Uterus (tissue), 4 donors: Measurements from ENCODE around the gene ADAMTSL2. TPM values are rescaled to one million over a fixed set of nuclear protein-coding genes. Genes with fewer than 3 reads are reported as not detected.

ENCODE experiments used
- DNase-seq, 2 donors: peaks; one replicate each; pipeline ENCODE4 v3.0.0-alpha.2; 2019 to 2020
- H3K27ac ChIP-seq, 2 donors: fragments of 200-600 bp; sonication (generic); 1 replicate in 1 of 2; 2 replicates in 1 of 2; pipeline ENCODE4 v1.5.1; 2016 to 2018
- H3K27me3 ChIP-seq, 2 donors: fragments of 200-600 bp; sonication (generic); one replicate each; pipeline ENCODE4 v1.5.1; 2018 to 2019; ENCODE audit warnings: control low read depth in 1 of 2
- H3K36me3 ChIP-seq, 2 donors: fragments of 200-600 bp; sonication (generic); one replicate each; pipeline ENCODE4 v1.5.1; 2019; ENCODE audit warnings: control low read depth in 1 of 2
- H3K4me1 ChIP-seq, 2 donors: fragments of 200-600 bp; sonication (generic); one replicate each; pipeline ENCODE4 v1.5.1; 2018 to 2019; ENCODE audit warnings: control low read depth in 1 of 2
- H3K4me3 ChIP-seq, 2 donors: fragments of 200-600 bp; sonication (generic); 1 replicate in 1 of 2; 2 replicates in 1 of 2; pipeline ENCODE4 v1.5.1; 2018 to 2019; ENCODE audit warnings: mild to moderate bottlenecking in 1 of 2
- H3K9me3 ChIP-seq, 2 donors: fragments of 200-600 bp; sonication (generic); one replicate each; pipeline ENCODE4 v1.5.1; 2019; ENCODE audit warnings: control low read depth in 1 of 2
- CTCF ChIP-seq, 4 experiments: fragments of 200-600 bp in 2 of 4; fragments of 450-650 bp in 2 of 4; sonication (generic) in 2 of 4; IDR thresholded peaks; one replicate each; pipeline ENCODE4 v1.5.1; 2016 to 2019; ENCODE audit warnings: antibody characterized with exemption in 4 of 4, mild to moderate bottlenecking in 2 of 4, moderate library complexity in 1 of 4
- POLR2A ChIP-seq, 2 donors: fragments of 450-650 bp; IDR thresholded peaks; one replicate each; pipeline ENCODE4 v1.6.1; 2016; ENCODE audit warnings: antibody characterized with exemption in 2 of 2, mild to moderate bottlenecking in 1 of 2, moderate library complexity in 1 of 2
- intact Hi-C: fragments of 100-400 bp; cut with DNase I; formaldehyde crosslinking; loops from one replicate; pipeline ENCODE4 v1.15.1; 2023; ENCODE audit warnings: low total_unique reads
- total RNA-seq, 4 donors: library from RNA; depleted of rRNA in 3 of 4; stranded (reverse); fragments of >200 nt in 3 of 4; gene quantifications; one replicate each; pipeline versions ENCODE4 v1.1.0 to v1.2.4, GENCODE V29; 2014 to 2023
- donor health status: DM: yes; HTN: yes; CAD: no.

The ADAMTSL2 gene
- total RNA-seq, 4 donors from 2014 or later, result 0.26 to 3.0 (median 2.4) TPM; not detected in 1

GRCh38 chr9:133521122-133522072 lies 13.1 kb upstream of the ADAMTSL2 start:
- DNase-seq, result no peak
- Histone ChIP-seq H3K27ac (no peak overlapping the region), H3K9me3 (no peaks in the 10 kb centered on the region), H3K4me1 (peaks cover 0 to 2% of the 10 kb centered on the region in 2 donors), H3K27me3 (no peaks in the 10 kb centered on the region), H3K36me3 (no peaks in the 10 kb centered on the region), H3K4me3 (no peak overlapping the region)
- intact Hi-C loops, result no loop called here
- no peak for TF ChIP-seq POLR2A (IDR thresholded peaks at IDR 0.05)
- TF ChIP-seq CTCF (IDR thresholded peaks at IDR 0.05), result no peak

DNA sequence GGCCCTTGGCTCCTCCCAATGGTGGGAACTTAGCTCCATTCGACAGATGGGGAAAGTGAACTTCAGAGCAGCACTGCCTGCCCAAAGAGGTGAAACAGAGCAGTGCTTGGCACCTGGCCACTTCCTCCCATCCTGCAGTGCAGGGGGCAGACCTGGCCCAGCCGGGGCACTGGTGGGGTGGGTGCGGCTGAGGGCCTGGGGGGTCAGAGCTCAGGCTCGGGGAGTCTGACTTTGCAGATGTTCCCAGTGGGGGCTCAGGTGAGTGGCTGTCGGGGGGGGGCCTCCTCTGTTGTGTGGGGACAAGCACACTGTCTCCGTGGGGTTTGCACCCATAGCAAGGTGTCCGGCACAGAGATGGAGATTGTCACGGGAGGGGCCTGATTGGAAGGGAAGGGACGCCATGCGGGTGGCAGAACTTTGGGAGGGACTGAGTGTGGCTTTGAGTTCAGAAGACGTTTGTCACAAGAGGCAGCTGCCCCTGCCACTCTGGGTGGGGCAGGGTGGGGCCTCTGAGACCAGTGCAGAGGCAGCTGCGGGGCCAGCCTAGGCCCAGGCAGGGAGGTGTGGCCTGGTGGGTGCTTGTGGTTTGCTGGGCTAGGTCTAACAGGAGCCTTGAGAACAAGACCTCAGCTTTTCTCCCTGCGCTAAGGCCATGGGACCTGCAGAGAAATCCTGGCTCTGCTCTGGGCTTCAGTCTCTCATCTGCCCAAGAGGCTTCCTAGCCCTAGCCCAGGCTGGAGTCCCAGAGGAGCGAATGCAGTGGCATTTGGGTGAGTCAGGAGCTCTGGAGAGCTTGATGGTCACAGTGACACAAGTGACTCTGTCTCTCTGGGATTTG lies 12.2 kb upstream of the ADAMTSL2 start:
- Histone ChIP-seq H3K36me3 (no peaks in the 10 kb centered on the region), H3K27me3 (no peaks in the 10 kb centered on the region), H3K4me3 (no peak overlapping the region), H3K27ac (no peak overlapping the region), H3K4me1 (peaks cover 0 to 9% of the 10 kb centered on the region in 2 donors), H3K9me3 (no peaks in the 10 kb centered on the region)
- TF ChIP-seq POLR2A (IDR thresholded peaks at IDR 0.05), result no peak
- TF ChIP-seq CTCF (IDR thresholded peaks at IDR 0.05), result no peak
- DNase-seq, result no peak
- intact Hi-C loops, result no loop called here

- no peaks in the 10 kb centered on the region for H3K27me3 ChIP-seq
- no peak for TF ChIP-seq POLR2A (IDR thresholded peaks at IDR 0.05)
- no peak for TF ChIP-seq CTCF (IDR thresholded peaks at IDR 0.05)
- peaks cover 0 to 9% of the 10 kb centered on the region in 2 donors for H3K4me1 ChIP-seq
- intact Hi-C loops, result no loop called here
- no peak overlapping the region for H3K27ac ChIP-seq
- H3K9me3 ChIP-seq, result no peaks in the 10 kb centered on the region
- no peaks in the 10 kb centered on the region for H3K36me3 ChIP-seq
- H3K4me3 ChIP-seq, result no peak overlapping the region
- DNase-seq, result no peak
These were observed 11.4 kb upstream of the ADAMTSL2 start for GRCh38 chr9:133523106-133523505.

DNA sequence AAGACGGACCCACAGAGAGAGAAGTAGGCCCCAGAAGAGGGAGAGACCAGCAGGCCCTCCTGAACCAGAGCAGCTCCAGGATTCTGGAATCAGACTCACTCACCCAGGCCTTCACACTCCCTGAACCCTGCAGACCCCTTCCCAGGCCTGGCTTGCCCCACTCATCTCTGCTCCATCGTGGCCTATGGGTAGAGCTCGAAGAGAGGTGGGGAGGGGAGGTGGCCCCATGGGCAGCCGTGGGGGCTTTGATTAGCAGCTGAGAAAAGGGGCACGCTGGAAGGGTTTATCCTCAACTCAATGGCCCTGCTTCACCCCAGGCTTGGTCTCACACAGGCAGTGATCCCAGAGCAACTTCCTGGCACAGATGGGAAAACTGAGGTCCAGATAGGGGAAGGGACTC lies 10.4 kb upstream of the ADAMTSL2 start:
- intact Hi-C loops, result no loop called here
- DNase-seq, result no peak
- H3K27me3 ChIP-seq, result no peaks in the 10 kb centered on the region
- H3K4me1 ChIP-seq, result peaks cover 0 to 9% of the 10 kb centered on the region in 2 donors
- TF ChIP-seq CTCF (IDR thresholded peaks at IDR 0.05) (no peak), POLR2A (IDR thresholded peaks at IDR 0.05) (no peak)
- H3K27ac ChIP-seq, result no peak overlapping the region
- no peaks in the 10 kb centered on the region for H3K36me3 ChIP-seq
- H3K4me3 ChIP-seq, result no peak overlapping the region
- H3K9me3 ChIP-seq, result no peaks in the 10 kb centered on the region
